HEK293T (cell line): ENCODE data around the gene TOMT.

Source experiments
- ARNT ChIP-seq: fragments of 450-650 bp; IDR thresholded peaks from 2 replicates; pipeline ENCODE4 v1.6.1; 2017; ENCODE audit warnings: mild to moderate bottlenecking
- BHLHE40 ChIP-seq: fragments of 450-650 bp; IDR thresholded peaks from 2 replicates; pipeline ENCODE4 v1.6.1; 2016; ENCODE audit warnings: mild to moderate bottlenecking, moderate library complexity, borderline replicate concordance
- ELF4 ChIP-seq: fragments of 450-650 bp; IDR thresholded peaks from 2 replicates; pipeline ENCODE4 v1.6.1; 2017; ENCODE audit warnings: antibody characterized with exemption
- FOXA1 ChIP-seq: fragments of 450-650 bp; IDR thresholded peaks from 2 replicates; pipeline ENCODE4 v1.6.1; 2016; ENCODE audit warnings: mild to moderate bottlenecking
- L3MBTL2 ChIP-seq: fragments of 450-650 bp; conservative IDR thresholded peaks from 2 replicates; pipeline ENCODE4 v1.6.1; 2016; ENCODE audit warnings: mild to moderate bottlenecking
- NFRKB ChIP-seq: fragments of 450-650 bp; IDR thresholded peaks from 2 replicates; pipeline ENCODE4 v1.6.1; 2016; ENCODE audit warnings: mild to moderate bottlenecking, moderate library complexity
- SP1 ChIP-seq: fragments of 450-650 bp; IDR thresholded peaks from 2 replicates; pipeline ENCODE4 v1.6.1; 2017
- TF ChIP-seq, protein P1 (sequence below): fragments of 450-650 bp; IDR thresholded peaks from 2 replicates; pipeline ENCODE4 v1.6.1; 2016

DNA sequence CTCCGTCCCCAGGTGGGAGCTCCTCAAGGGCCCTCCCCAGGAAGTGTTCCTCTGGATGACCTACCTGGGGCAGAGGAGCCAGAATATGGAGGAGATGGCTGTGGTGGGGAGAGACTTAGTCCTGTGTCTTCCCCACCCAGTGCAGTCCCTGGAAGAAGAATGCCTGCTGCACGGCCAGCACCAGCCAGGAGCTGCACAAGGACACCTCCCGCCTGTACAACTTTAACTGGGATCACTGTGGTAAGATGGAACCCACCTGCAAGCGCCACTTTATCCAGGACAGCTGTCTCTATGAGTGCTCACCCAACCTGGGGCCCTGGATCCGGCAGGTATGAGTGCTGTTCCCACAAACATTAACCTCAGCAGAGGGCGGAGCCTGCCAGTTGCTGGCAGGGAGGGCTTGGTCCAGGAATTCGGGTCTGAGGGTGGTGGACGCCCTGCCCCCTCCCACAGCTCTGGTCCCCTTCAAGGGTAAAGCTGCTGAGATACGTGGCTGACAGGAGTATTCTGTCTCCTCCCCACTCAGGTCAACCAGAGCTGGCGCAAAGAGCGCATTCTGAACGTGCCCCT is 33.2 kb downstream of the TOMT start:
- no peak for TF ChIP-seq FOXA1
- no peak for TF ChIP-seq ARNT
- no peak for TF ChIP-seq BHLHE40
- TF ChIP-seq SP1, result no peak
- no peak for TF ChIP-seq ELF4
- no peak for TF ChIP-seq L3MBTL2
- TF ChIP-seq, protein P1, sequence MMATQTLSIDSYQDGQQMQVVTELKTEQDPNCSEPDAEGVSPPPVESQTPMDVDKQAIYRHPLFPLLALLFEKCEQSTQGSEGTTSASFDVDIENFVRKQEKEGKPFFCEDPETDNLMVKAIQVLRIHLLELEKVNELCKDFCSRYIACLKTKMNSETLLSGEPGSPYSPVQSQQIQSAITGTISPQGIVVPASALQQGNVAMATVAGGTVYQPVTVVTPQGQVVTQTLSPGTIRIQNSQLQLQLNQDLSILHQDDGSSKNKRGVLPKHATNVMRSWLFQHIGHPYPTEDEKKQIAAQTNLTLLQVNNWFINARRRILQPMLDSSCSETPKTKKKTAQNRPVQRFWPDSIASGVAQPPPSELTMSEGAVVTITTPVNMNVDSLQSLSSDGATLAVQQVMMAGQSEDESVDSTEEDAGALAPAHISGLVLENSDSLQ, result no peak
- no peak for TF ChIP-seq NFRKB
